HG02610 (cell line): ENCODE results near the gene EMP1.

Experiments used
- ATAC-seq: cut with Tn5 transposase; IDR thresholded peaks from one replicate; pipeline ENCODE4 v1.9.1; 2021; ENCODE audit warnings: mild to moderate bottlenecking, moderate library complexity; ENCODE audit not compliant: unreplicated experiment

Gene EMP1

DNA sequence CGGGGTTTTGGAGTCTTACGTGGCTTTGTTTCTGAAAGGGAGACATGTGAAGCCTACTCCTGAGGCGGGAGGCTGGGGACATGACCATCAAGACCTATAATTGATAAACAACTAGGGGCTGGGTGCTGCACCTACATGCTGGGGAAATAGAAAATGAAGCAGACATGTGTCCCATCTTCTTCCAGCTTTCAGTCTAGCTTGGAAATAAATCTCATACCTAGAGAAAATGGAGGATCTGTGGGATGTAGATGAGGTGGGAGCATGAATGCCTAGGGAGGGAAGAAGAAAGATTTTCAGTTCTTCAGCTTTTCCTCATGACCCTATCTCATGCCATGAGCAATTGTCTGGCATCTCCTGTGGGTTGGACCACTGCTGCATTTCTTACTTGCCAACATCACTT lies 22.1 kb downstream of the EMP1 start:
- ATAC-seq: no peak

DNA sequence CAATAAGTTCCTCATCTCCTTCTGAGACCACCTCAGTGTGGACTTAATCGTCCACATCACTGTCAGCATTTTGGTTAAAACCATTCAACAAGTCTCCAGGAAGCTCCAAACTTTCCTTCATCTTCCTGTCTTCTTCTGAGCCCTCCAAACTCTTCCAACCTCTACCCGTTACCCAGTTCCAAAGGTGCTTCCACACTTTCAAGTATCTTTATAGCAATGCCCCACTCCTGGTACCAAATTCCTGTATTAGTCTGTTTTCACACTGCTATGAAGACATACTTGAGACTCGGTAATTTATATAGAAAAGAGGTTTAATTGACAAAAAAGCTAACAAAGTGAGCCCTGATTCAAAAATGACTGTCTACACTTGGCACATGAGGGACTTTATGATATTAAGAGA lies 22.8 kb downstream of the EMP1 start:
- ATAC-seq: no peak

DNA sequence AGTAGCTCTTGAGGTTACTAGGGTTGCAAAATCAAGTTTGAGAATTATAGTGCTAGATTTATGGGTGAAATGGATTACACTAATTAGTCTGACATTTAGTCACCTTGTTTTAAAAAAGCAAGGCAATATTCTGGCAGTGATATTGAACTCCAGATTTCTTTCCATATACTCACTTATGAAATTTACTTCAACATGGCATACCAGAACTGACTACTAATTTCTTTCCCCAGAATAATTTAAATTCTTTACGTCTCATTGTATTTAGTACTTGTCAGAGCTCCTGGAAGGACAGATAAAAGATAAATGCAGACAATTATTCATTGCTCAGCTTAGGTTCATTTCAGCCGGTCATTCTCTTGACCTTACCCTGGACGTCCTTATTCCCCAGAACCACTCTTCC lies 24.3 kb downstream of the EMP1 start:
- ATAC-seq: no peak

DNA sequence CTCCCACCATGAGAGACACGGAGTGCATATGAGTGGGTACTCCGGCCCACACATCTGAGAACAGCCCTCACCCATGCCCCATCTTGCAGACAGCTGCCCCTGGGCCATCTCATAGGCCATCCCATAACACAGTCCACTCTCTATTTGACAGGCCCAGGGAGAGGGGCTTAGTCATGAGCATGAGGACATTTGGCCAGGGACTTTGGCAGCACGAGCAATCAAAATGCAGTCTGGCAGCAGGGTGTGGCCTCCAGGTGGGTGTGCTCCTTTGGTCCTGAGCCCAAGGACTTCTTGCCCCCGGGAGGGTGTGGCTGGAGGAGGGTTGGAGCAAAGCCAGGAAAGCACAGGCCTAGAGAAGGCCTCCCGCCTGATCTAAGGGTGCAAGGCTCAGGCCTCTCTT lies 25.6 kb downstream of the EMP1 start:
- no peak for ATAC-seq

DNA sequence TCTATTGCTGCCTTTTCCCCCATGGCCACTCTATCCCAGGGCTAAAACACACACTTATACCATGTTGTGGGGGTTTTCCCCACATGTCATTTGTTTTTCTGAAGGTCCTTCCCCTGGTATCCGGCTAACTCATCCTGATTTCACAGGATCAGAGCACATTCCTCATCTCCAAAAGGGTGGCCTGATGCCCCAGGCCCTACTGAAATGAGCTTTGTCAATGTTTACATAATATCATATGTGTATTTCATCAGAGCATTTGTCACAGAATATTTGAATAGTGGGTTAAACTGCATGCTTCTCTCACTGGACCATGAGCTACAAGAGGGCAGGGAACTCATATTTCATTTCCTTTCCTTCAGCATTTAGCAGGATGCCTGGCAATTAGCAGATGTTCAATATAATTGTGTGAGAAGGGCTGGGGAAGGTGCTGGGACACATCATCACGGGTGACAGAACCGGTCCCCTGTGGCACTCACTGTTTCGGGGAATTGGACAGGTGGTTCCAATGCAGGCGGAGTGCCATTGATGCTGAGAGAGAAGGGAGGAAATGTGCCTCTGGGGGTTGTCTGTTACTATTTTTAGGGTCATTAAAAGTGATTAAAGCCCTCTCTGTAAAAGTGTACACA lies 26.8 kb downstream of the EMP1 start:
- ATAC-seq: no peak

DNA sequence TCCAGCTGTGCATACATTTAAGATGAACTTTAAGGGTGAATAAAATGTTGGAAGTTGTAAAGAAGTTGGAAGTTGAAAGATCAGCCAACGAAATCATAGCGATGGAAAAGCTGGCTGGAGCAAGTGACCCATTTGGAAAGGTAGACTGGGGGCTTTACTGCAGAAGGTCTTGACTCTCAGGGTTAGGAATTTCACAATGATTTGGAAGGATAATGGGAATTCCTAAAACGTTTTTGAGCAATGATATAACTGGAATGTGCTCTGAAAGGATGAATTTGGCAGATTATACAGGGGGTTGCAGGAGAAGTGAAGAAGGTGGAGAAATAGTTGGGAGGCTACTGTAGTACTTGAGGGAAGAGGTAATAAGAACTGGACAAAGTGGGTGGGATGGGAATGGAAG lies 27.4 kb downstream of the EMP1 start:
- ATAC-seq: no peak

DNA sequence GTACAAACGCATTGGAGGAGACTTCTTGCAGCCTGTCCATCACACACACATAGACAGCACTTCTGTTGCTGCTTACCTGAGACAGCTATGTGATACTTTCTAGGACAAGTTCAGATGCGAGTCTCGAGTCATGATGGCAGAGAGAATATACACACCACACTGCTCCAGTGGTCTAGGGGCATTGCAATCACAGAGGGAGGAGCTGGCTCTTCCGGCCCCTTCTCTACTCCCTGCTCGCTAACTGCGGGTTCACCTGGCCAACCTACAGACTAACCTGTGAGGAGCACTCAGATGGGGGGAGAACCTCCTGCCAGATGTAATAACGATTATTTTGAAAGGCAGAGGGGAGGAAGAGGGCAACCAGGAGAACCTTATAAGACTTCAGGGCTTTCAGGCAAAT lies 30.7 kb downstream of the EMP1 start:
- no peak for ATAC-seq

DNA sequence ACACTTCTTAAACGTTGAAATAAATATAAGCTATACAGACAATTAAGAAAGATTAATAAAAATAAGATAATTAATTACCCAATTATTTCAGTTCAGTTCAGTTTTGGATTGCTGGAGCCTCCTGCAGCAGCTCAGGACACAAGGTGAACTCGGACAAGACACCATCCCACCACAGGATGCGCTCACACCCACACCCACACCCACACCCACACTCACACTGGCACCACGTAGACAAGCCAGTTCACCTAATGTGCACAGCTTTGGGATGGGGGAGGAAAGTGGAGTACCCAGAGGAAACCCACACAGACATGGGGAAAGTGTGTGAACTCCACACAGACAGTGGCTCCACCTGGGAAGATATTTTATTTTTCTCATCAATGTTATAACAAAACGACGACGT lies 32.1 kb downstream of the EMP1 start:
- no peak for ATAC-seq

DNA sequence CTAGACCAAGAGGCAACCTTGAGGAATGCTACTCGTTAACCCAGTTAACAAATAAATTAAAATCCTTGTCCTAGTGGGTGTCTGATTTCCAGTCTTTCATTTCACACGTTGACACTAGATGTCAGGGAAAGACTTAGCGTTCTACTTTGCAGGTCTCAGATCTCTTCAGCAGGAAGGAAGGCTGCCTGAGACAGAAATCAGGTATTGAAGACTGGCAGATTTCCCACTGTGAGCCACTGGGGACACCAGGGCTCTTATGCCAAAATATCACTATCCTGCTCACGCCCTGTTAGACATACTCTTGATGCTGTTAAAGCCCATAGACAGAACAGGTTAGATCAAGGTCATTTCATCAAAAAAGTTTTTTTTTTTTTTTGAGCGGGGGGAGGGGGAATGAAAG lies 33.0 kb downstream of the EMP1 start:
- ATAC-seq: no peak

DNA sequence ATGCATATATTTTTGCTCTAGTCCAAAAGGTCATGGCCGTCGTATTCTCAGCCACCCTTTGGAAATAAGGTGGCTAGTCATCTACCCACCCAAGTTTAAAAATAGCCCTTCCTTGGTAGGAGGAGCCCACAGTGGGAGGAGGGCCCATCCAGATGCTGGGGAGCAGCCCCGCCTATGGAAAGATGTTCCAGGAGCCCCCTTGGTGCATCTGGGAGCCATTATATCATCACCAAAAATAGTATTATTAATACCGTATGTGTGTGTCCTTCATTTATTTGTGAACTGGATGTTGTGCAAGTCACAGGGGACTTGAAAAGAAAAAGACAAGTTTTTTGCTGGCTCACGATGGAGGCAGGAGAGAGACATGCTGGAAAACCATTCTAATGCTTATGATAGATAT lies 34.0 kb downstream of the EMP1 start:
- no peak for ATAC-seq

DNA sequence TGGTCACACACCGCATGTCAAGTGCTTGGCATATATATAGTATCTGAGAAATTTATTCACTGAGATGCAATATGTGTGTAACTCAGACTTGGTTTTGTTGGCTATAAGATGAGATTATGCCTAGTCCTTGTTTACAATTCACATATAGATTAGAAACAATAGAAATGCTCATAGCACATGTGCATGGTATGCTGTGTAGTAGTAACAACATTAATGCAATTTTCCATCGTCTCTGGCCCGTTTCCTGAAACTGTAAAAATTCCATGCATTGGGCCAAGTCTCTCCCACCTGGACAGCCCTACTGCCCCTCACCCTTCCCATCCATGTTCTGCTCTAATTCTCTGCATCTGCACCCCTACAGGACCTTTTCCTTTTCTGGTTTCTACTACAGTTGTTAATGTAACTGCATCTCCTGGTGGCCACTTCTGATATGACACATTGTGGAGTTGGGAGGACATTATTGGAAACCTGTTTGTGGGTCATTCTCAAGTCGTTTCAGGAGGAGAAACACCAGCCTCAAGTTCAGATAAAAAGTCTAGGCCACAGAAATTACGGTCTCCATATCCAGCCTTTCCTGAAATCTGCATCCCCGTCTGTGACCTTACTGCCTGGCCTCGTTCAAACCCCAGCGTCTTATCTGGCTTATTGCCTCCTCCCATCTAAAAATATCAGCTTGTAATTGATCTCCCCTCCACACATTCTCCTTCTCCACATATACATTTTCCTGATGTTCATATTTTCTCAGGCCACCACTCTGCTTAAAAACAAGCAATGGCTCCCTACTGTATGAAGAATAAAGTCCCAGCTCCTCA lies 37.5 kb downstream of the EMP1 start:
- no peak for ATAC-seq

DNA sequence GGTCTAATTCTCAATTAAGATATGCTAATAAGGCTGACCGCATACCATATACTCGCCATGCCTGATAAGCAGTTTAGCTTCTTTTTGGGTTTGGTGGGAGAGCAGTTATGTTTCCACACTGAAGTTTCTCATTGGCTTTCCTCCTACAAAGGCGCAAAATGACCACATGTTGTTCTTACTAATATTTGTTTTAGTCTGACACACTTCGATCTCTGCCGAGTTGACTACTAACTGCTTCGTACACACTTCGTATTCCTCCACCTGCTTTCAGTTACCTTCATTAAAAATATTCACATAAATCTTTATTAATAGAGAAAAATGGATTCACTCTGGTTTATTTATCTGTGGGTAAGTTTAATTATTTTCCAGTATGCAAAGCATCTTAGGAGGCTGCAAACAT lies 41.7 kb downstream of the EMP1 start:
- no peak for ATAC-seq

DNA sequence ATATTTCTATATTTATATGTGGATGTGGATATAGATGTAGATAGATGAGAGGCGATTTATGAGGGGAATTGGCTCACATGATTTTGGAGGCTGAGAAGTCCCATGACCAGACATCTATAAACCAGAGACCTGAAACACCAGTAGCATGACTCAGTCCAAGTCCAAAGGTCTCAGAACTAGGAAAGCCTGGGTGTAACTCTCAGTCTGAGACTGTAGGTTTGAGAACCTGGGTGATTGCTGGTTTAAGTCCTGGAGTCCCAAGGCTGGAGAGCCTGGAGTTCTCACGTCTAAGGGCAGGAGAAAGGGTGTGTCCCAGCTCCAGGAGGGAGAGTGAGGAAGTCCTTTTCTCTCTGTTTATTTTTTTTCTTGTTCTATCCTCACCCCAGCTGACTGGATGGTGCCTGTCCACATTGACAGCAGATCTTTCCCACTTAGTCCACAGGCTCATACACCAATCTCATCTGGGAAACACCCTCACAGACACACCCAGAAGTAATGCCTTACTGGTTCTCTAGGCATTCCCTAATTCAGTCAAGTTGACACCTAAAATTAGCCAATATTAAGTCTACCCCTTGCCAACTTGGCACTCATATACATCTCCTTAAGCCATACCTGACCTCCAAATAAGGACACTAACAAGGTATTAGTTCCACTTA lies 45.4 kb downstream of the EMP1 start:
- ATAC-seq: no peak

DNA sequence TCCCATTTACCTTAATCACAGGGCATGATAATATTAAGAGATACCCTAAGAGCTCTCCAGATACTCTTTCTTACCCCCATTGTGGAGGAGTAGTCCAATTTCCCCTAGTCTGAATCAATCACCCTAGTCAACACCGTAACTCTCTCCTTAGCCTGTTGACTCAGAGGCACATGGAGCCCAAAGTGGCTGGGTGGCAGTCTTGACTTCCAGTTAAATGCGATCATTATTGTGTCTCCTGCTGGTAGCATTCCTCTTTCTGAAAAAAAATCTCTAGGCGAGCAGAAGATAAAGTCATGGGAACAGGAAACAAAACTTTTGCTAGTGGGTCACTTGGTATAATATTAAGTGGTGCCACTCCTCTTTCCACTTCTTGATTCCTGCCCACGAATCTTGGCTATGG lies 46.4 kb downstream of the EMP1 start:
- no peak for ATAC-seq

DNA sequence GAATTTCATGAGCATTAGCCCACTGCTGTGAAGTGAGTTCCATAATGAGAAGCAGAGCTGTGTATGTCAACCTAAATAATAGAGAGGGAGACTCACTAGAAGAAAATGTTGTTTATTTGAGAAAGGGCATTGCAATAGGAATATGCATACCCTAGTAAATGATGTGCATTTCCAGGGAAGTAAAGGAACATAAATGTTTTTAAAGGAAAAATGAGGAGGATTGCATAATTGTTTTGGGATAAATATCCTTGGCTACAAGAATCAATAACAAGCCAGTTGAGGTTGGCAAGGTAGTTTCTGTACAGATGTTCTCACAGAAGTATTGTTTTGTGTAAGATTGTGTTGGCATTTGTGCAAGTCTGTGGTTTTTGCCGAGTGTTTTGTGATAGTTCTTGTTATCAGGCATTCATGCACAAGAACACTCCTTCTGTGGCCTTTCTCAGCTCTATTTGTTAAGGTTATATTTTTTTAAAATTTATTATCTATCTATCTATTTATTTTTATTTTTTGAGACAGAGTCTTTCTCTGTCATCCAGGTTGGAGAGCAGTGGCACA lies 47.1 kb downstream of the EMP1 start:
- ATAC-seq: no peak

DNA sequence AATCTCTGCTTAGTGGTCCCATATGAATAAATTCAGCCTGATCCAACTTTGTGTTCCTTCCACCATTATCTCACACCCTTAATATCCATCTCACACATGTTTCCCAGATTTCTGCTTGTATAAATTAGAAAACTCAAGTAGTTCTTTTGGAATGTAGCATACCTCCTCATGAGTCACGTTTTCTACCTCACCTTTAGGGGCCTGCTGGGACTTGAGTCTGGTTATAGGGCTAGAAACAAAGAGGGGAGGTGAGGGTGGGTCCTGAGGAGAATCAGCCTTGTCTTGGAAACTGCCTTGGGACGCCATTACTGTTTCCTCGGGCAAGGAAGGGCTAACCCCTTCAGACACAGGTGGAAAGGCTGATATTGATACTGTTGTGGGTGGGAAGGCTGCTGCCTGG lies 51.1 kb downstream of the EMP1 start:
- ATAC-seq: no peak

DNA sequence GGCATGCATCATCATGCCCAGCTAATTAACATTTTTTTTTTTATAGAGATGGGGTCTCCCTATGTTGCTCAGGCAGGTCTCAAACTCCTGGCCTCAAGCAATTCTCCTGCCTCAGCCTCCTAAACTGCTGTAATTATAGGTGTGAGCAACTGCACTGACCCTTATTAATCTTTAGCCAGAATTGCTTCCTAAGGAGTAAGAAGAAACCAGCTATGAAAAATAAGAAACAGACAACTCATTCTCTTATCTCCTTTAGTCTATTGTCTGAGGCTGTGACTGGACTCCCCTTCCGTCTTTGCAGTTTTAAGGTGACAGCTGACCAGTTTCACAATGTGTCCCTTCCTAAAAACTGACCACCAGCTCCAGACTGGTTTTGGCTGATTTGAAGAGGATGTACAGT lies 52.4 kb downstream of the EMP1 start:
- ATAC-seq: no peak

DNA sequence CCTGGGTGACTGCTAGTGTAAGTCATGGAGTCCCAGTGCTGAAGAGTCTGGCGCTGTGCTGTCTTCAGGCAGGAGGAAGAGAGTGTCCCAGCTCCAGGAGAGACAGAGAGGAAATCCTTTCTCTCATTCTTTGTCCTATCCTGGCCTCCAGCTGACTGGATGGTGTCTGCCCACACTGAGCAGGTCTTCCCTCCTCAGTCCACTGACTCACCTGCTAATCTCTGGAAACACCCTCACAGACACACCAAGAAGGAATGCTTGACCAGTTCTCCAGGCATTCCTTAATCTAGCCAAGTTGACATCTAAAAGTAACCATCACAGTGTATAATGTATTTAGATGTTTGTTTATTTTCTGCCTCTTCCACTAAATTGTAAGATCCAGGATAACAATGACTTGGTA lies 53.9 kb downstream of the EMP1 start:
- no peak for ATAC-seq

DNA sequence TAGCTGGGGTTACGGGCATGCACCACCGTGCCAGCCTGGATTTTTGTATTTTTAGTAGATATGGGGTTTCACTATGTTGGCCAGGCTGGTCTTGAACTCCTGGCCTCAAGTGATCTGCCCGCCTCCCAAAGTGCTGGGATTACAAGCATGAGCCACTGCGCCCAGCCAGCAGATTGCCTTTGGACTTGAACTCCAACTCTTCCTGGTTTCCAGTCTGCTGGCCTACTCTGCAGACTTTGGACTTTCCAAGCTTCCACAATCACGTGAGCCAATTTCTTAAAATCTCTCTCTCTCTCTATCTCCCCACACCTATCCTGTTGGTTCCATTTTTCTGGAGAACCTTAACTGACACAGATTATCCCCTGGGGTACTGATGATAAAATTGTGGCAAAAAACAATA lies 55.0 kb downstream of the EMP1 start:
- ATAC-seq: no peak

DNA sequence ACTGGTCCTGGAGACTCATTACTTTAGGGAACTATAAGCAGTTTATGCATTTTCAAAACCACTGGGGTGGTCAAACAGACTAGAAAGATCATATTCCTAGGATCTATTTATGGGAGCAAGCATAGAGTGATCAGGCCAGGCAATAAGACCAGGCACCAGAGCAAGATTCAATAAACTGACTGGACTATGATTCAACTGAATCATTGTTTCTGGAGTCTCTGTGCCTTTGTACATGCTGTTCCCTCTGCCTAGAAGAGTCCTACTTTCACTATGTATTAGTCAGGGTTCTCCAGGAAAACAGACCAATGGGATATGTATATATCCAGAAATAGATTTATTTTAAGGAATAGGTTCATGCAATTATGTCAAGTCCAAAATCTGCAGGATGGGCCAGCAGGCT lies 55.5 kb downstream of the EMP1 start:
- no peak for ATAC-seq

DNA sequence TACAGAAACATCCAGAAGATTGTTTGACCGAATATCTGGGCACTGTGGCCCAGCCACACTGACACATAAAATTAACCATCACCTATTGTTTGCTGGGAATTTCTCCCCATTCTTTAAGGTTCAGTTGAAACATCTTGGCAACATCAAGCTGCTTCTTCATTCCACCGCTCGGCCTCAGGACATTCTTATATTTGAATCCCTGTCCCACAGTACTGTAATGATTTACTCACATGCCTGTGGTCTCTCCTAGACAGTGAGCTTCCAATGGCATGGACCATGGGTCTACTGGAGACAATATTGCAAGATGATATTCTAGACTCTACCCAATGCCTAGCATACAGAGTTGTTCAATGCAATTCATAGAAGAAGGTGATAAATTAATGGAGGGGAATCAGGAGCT lies 56.1 kb downstream of the EMP1 start:
- no peak for ATAC-seq
